RWPE1 (cell line): ENCODE data around the gene DCP2.
A peak's percentile ranks its signal among the peaks of the same experiment; 100 is the strongest.

ENCODE experiments used
- CTCF ChIA-PET: fragments of 350-600 bp; sonication (Branson Sonifier 250); formaldehyde crosslinking; extraction: SDS; loops from one replicate; lab custom pipeline; 2021; lab: Yijun Ruan, JAX
- POLR2A ChIA-PET: fragments of 400-600 bp; formaldehyde crosslinking; extraction: SDS; loops from one replicate; lab custom pipeline; 2020; ENCODE audit warnings: antibody characterized with exemption; ENCODE audit not compliant: low non-redundant PET; lab: Yijun Ruan, JAX
- DNase-seq: peaks from one replicate; pipeline ENCODE4 v3.0.0; 2012; ENCODE audit warnings: low spot score
- H3K27ac ChIP-seq: fragments of 450-650 bp; 2 replicates; pipeline ENCODE4 v1.5.1; 2017
- CTCF ChIP-seq: fragments of 450-650 bp; conservative IDR thresholded peaks from 2 replicates; pipeline ENCODE4 v1.5.1; 2017; ENCODE audit warnings: low read depth, mild to moderate bottlenecking

DCP2 gene

GRCh38 chr5:113044776-113045465 is 68.3 kb downstream of the DCP2 start:
- TF ChIP-seq CTCF = no peak
- no peak overlapping the region; the same call in 1 of the 2 replicates for H3K27ac ChIP-seq
- no peak for DNase-seq
- ChIA-PET CTCF (no interaction called here), POLR2A (no interaction called here)

GRCh38 chr5:113047234-113047633 is 70.6 kb downstream of the DCP2 start:
- no peak for TF ChIP-seq CTCF
- ChIA-PET CTCF (no interaction called here), POLR2A (no interaction called here)
- DNase-seq = peak; percentile 64
- peak overlapping the region; percentile 56 for H3K27ac ChIP-seq

- DNase-seq = no peak
- no peak overlapping the region for H3K27ac ChIP-seq
- TF ChIP-seq CTCF = no peak
- POLR2A ChIA-PET = no interaction called here
- CTCF ChIA-PET = no interaction called here
These were observed 71.4 kb downstream of the DCP2 start for GRCh38 chr5:113047733-113048652.

- no peak for TF ChIP-seq CTCF
- DNase-seq = no peak
- ChIA-PET CTCF (no interaction called here), POLR2A (no interaction called here)
- H3K27ac ChIP-seq = no peak overlapping the region
These were observed 72.3 kb downstream of the DCP2 start for GRCh38 chr5:113048931-113049330.

- no peak for TF ChIP-seq CTCF
- ChIA-PET CTCF (interaction anchor here (0.6 to 2.2 kb wide), 3 partner anchors 8 to 279 kb away, joined by 3 to 5 read pairs (median 5); no protein-coding TSS in a partner anchor), POLR2A (no interaction called here)
- peak overlapping the region; percentile 90 for H3K27ac ChIP-seq
- peak; percentile 80 for DNase-seq
These were observed 74.3 kb downstream of the DCP2 start for GRCh38 chr5:113050721-113051382.
